Measurements from ENCODE around the gene ZCCHC3.

The ZCCHC3 gene

DNA sequence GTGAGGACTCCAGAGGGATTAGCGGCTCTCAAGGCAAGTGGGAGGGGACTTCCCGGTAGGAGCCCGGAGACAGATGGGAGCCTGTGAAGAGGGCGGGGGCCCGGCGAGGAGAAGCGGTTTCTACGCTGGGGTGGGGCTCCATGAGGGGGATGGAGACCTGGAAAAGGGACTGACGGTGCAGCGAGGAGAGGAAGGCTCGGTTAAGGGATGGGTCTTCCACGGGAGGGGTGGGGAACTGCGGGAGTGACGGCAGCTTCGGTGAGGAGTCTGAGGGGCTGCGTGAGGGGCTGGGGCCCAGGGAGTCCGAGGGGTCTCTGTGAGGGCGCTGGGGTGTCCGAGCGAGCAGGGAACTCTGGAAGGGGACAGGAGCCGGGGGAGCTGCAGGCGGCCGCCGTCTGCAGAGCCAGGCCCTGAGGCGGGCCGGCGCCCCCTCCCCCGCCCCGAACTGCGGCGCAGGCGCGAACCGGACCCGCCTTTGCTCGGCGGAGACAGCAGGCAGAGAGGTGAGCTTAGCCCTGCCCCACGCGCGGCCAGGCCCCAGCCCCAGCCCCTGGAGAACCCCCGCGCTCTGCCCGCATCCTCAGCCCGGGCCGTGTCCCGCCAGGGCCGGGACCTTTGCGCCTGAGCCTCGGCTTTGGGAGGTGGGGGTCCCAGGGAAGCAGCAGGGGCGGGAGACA lies 49.4 kb downstream of the ZCCHC3 start, which contains the start of gene NRSN2:
Gene NRSN2, plus strand, starts transcription at position 472 of the 677 bp plus-strand sequence. CDS start 2,533 bp downstream, outside the sequence.
- DNase-seq (ENCODE audit: low read depth): no peak

DNA sequence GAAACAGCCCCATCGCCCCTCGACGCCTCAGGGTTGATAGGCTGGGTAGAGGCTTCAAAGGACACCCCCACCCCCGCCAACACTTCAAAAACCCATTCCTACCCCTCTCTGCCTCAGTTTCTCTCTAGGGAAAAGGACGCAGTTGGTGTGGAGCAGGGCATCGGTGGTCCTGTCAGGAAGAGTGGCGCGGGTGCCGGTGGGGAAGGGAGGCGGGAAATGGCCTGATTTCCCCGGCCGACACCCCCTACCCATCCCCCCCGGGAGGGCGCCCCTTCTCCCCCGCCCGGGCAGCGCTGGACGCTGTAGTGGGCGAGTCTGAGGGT lies 49.9 kb downstream of the ZCCHC3 start:
- no peak for DNase-seq (ENCODE audit: low read depth)

DNA sequence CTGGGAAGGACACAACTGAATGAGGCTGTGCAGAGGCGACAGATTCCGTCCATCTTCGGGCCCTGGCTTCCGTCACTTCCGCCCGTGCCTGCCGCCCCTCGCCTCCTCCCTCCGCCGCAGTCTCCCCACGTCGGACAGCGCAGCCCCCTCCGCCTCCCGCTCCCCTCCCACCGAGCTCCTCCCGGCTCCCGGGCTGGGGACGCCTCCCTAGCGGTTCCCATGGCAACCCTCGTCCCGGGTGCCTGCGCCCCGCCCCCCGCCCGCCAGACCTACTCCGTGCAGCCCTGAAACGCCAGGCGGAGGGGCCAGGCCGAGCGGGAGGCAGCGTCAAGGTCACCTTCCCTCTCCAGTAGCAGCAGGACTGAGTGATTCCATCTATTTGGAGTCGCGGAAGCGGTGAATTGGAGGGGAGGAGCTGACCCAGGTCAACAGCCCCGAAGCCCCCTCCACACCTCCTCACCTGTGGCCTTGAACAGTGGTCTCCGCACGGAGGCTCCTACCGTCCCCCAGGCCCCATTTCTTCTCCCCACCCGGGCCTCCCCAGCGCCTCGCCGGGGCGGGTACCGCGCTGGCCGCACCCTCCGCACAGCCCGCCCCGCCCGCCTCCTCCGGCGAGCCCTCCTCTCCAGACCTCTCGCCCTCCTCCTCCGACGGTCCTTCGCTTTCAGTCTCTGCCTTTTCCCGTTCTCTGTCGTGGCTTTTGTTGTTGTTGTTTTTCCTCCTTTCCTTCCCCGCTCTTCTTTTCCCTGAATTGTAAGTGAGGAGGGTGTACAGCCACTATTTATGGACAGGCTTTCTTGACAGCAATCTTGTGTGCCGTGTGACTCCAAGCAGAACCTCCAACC lies 50.5 kb downstream of the ZCCHC3 start:
- peak; percentile 49 for DNase-seq (ENCODE audit: low read depth)

DNA sequence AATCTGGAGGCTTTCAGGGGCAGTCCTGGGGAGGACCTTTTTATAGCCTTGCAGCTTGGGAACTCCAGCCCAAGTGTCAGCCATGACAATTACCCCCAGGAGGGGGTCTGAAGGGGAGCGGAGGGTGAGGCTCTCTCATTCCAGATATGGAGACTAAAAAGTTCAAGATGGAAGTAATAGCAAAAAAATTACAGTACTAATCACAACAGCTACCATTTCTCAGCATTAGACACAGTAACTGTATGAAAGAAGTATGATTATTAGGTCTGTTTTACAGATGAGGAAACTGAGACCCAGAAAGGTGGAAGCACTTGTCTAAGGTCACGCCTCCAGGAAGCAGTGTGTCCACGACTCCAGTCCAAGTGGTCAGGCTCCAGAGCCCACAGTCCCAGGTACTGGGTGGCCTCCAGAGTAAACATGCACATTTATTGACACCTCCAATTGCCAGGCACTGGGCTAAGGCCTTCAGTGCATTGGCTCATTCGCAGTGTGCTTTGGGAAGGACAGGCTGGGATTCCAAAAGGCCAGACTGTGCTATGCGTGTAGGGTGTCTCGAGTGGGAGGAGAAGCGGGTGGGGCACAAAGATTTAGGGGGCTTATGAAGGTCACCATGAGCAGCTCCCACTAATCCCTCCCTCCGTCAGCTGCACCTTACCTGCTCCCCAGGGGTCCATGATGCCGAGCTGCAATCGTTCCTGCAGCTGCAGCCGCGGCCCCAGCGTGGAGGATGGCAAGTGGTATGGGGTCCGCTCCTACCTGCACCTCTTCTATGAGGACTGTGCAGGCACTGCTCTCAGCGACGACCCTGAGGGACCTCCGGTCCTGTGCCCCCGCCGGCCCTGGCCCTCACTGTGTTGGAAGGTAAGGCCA lies 51.8 kb downstream of the ZCCHC3 start:
- DNase-seq (ENCODE audit: low read depth): no peak
